MM.1S (cell line): ENCODE data around the gene PPP6R3.

ENCODE experiments used
- CTCF ChIP-seq: fragments of 300-600 bp; sonication (generic); IDR thresholded peaks from 2 replicates; pipeline ENCODE4 v1.5.1; 2016; ENCODE audit warnings: antibody characterized with exemption, low read length, mixed read lengths
- EZH2phosphoT487 ChIP-seq: fragments of 300-600 bp; sonication (generic); IDR thresholded peaks from 2 replicates; pipeline ENCODE4 v1.6.1; 2018; ENCODE audit warnings: antibody characterized with exemption, low read length

GRCh38 chr11:68601147-68601546, 140.6 kb downstream of the PPP6R3 start:
- TF ChIP-seq CTCF: no peak
- no peak for TF ChIP-seq EZH2phosphoT487
